Right hindlimb (tissue), 1 donor: ENCODE data around the gene UPK2.
A peak's percentile ranks its signal among the peaks of the same experiment; 100 is the strongest.

Experiments
- DNase-seq: peaks from one replicate; pipeline ENCODE4 v3.0.0-alpha.2; 2018

Gene UPK2

GRCh38 chr11:118918128-118918685 is 37.9 kb upstream of the UPK2 start:
- DNase-seq: peak; percentile 89

GRCh38 chr11:118918686-118919280 is 37.3 kb upstream of the UPK2 start:
- DNase-seq: peak; percentile 57

- peak; percentile 33 for DNase-seq
Measured at GRCh38 chr11:118921121-118921928, 34.8 kb upstream of the UPK2 start.

- DNase-seq: peak; percentile 70
Measured at GRCh38 chr11:118921929-118922744, 34.0 kb upstream of the UPK2 start.

- DNase-seq: no peak
Measured at GRCh38 chr11:118922745-118923627, 33.1 kb upstream of the UPK2 start.

GRCh38 chr11:118923721-118924587 is 32.1 kb upstream of the UPK2 start:
- DNase-seq: no peak

- DNase-seq: peak; percentile 77
Measured at GRCh38 chr11:118924591-118925585, 31.2 kb upstream of the UPK2 start.

GRCh38 chr11:118927554-118928100 is 28.5 kb upstream of the UPK2 start:
- no peak for DNase-seq

GRCh38 chr11:118928101-118928869 is 27.8 kb upstream of the UPK2 start:
- DNase-seq: peak; percentile 96

GRCh38 chr11:118928870-118929500 is 27.1 kb upstream of the UPK2 start:
- DNase-seq: peak; percentile 94

GRCh38 chr11:118929501-118930093 is 26.5 kb upstream of the UPK2 start:
- peak; percentile 96 for DNase-seq

- DNase-seq: peak; percentile 85
Measured at GRCh38 chr11:118930094-118930712, 25.9 kb upstream of the UPK2 start.

- DNase-seq: no peak
Measured at GRCh38 chr11:118931571-118931970, 24.5 kb upstream of the UPK2 start.

- DNase-seq: peak; percentile 78
Measured at GRCh38 chr11:118933486-118933885, 22.6 kb upstream of the UPK2 start.

GRCh38 chr11:118935376-118935775 is 20.7 kb upstream of the UPK2 start:
- no peak for DNase-seq

GRCh38 chr11:118938491-118939403 is 17.4 kb upstream of the UPK2 start:
- no peak for DNase-seq
